Gastroesophageal sphincter (tissue), 4 donors: Measurements from ENCODE around the gene DNPH1. TPM values are rescaled to one million over a fixed set of nuclear protein-coding genes. Genes with fewer than 3 reads are reported as not detected.

Experiments
- ATAC-seq: fragments of 150-250 bp; one replicate; pipeline ENCODE4 v1.9.1; 2016; ENCODE audit warnings: mild to moderate bottlenecking, moderate library complexity
- H3K27ac ChIP-seq, 4 donors: fragments of 200-600 bp; sonication (generic) in 3 of 4; 1 replicate in 3 of 4; 2 replicates in 1 of 4; pipeline ENCODE4 v1.5.1; 2016 to 2019
- H3K27me3 ChIP-seq: fragments of 200-600 bp; sonication (generic); one replicate; pipeline ENCODE4 v1.5.1; 2019
- H3K36me3 ChIP-seq, 2 donors: fragments of 200-600 bp; sonication (generic); one replicate each; pipeline ENCODE4 v1.5.1; 2019; ENCODE audit warnings: control low read depth in 1 of 2
- H3K4me1 ChIP-seq, 3 donors: fragments of 200-600 bp; sonication (generic); 1 replicate in 2 of 3; 2 replicates in 1 of 3; pipeline ENCODE4 v1.5.1; 2016 to 2019; ENCODE audit warnings: control low read depth in 2 of 3
- H3K4me3 ChIP-seq, 2 donors: fragments of 200-600 bp; sonication (generic); one replicate each; pipeline ENCODE4 v1.5.1; 2019; ENCODE audit warnings: mild to moderate bottlenecking in 1 of 2, moderate library complexity in 1 of 2
- H3K9me3 ChIP-seq, 3 donors: fragments of 200-600 bp; sonication (generic); one replicate each; pipeline ENCODE4 v1.5.1; 2017 to 2019; ENCODE audit warnings: control low read depth in 2 of 3
- CTCF ChIP-seq, 4 experiments: fragments of 200-600 bp in 2 of 4; fragments of 450-650 bp in 2 of 4; sonication (generic) in 1 of 4; IDR thresholded peaks; one replicate each; pipeline ENCODE4 v1.5.1; 2017 to 2019; ENCODE audit warnings: antibody characterized with exemption in 4 of 4, mild to moderate bottlenecking in 2 of 4, moderate library complexity in 2 of 4
- EP300 ChIP-seq: sonication (generic); formaldehyde crosslinking; IDR thresholded peaks from one replicate; pipeline ENCODE4 v1.6.1; 2017; ENCODE audit warnings: antibody characterized with exemption, mild to moderate bottlenecking
- POLR2A ChIP-seq, 2 donors: fragments of 450-650 bp; IDR thresholded peaks; one replicate each; pipeline ENCODE4 v1.6.1; 2017; ENCODE audit warnings: antibody characterized with exemption in 2 of 2, mild to moderate bottlenecking in 2 of 2, moderate library complexity in 1 of 2
- POLR2AphosphoS5 ChIP-seq: sonication (generic); formaldehyde crosslinking; IDR thresholded peaks from one replicate; pipeline ENCODE4 v1.6.1; 2017; ENCODE audit warnings: antibody characterized with exemption
- WGBS, 2 donors: methylation state at CpG; one replicate each; pipeline ENCODE4 v1.1.5; 2018; ENCODE audit warnings: low coverage in 1 of 2; 5-methylcytosine and 5-hydroxymethylcytosine counted together
- total RNA-seq, 4 donors: library from RNA; depleted of rRNA; stranded (reverse); fragments of >200 nt; gene quantifications; one replicate each; pipeline ENCODE4 v1.1.0, GENCODE V29; 2016

The DNPH1 gene
- total RNA-seq, 4 donors from 2014 or later = 66.5 to 95.0 (median 86.6) TPM

GRCh38 chr6:43192911-43193310, 36.4 kb downstream of the DNPH1 start:
- TF ChIP-seq EP300 (no peak), CTCF (IDR thresholded peaks at IDR 0.05) (no peak), POLR2A (IDR thresholded peaks at IDR 0.05) (no peak), POLR2AphosphoS5 (no peak)
- WGBS, 2 donors = 90 to 92% methylated on average over 4 to 9 of the region's 9 CpGs
- H3K9me3 ChIP-seq = no peaks in the 10 kb centered on the region
- no peaks in the 10 kb centered on the region for H3K27me3 ChIP-seq
- H3K27ac ChIP-seq = no peak overlapping the region
- no peaks in the 10 kb centered on the region for H3K4me1 ChIP-seq
- H3K36me3 ChIP-seq = peaks cover 0 to 86% of the 10 kb centered on the region in 2 donors
- H3K4me3 ChIP-seq = no peak overlapping the region
- no peak for ATAC-seq

- Histone ChIP-seq H3K27ac (no peak overlapping the region), H3K4me3 (no peak overlapping the region), H3K4me1 (no peaks in the 10 kb centered on the region), H3K36me3 (peaks cover 0 to 83% of the 10 kb centered on the region in 2 donors), H3K9me3 (no peaks in the 10 kb centered on the region), H3K27me3 (no peaks in the 10 kb centered on the region)
- TF ChIP-seq POLR2A (IDR thresholded peaks at IDR 0.05) (no peak), CTCF (IDR thresholded peaks at IDR 0.05) (no peak)
- no peak for ATAC-seq
- 85 to 87% methylated on average over 4 to 6 of the region's 6 CpGs for WGBS, 2 donors
Measured at GRCh38 chr6:43189776-43190304, 39.4 kb downstream of the DNPH1 start.

- Histone ChIP-seq H3K27ac (no peak overlapping the region), H3K36me3 (peaks cover 0 to 79% of the 10 kb centered on the region in 2 donors), H3K4me1 (peaks cover 0 to 14% (median 0%) of the 10 kb centered on the region in 3 donors), H3K27me3 (no peaks in the 10 kb centered on the region), H3K4me3 (no peak overlapping the region), H3K9me3 (no peaks in the 10 kb centered on the region)
- ATAC-seq = no peak
- TF ChIP-seq POLR2AphosphoS5 (no peak), CTCF (IDR thresholded peaks at IDR 0.05) (no peak), POLR2A (IDR thresholded peaks at IDR 0.05) (no peak), EP300 (no peak)
- 77 to 80% methylated on average over 1 to 3 of the region's 10 CpGs for WGBS, 2 donors
Measured at GRCh38 chr6:43188426-43188825, 40.9 kb downstream of the DNPH1 start.

GRCh38 chr6:43187821-43188220, 41.5 kb downstream of the DNPH1 start:
- no peak overlapping the region for H3K4me3 ChIP-seq
- 83 to 86% methylated on average over 1 to 2 of the region's 7 CpGs for WGBS, 2 donors
- TF ChIP-seq EP300 (no peak), POLR2AphosphoS5 (no peak), CTCF (IDR thresholded peaks at IDR 0.05) (no peak), POLR2A (IDR thresholded peaks at IDR 0.05) (no peak)
- peaks cover under 1 to 20% (median 2%) of the 10 kb centered on the region in 3 donors for H3K4me1 ChIP-seq
- no peaks in the 10 kb centered on the region for H3K9me3 ChIP-seq
- ATAC-seq = no peak
- no peaks in the 10 kb centered on the region for H3K27me3 ChIP-seq
- peaks cover 0 to 73% of the 10 kb centered on the region in 2 donors for H3K36me3 ChIP-seq
- no peak overlapping the region for H3K27ac ChIP-seq

GRCh38 chr6:43186706-43187105, 42.6 kb downstream of the DNPH1 start:
- peaks cover 2 to 28% (median 4%) of the 10 kb centered on the region in 3 donors for H3K4me1 ChIP-seq
- no peaks in the 10 kb centered on the region for H3K27me3 ChIP-seq
- H3K4me3 ChIP-seq = no peak overlapping the region
- WGBS, 2 donors = 80 to 91% methylated on average over 1 to 2 of the region's 4 CpGs
- ATAC-seq = no peak
- TF ChIP-seq POLR2A (IDR thresholded peaks at IDR 0.05) (no peak), CTCF (IDR thresholded peaks at IDR 0.05) (no peak), EP300 (no peak), POLR2AphosphoS5 (no peak)
- peaks cover 0 to 65% of the 10 kb centered on the region in 2 donors for H3K36me3 ChIP-seq
- H3K27ac ChIP-seq = no peak overlapping the region
- H3K9me3 ChIP-seq = no peaks in the 10 kb centered on the region
